HG02798 (cell line): ENCODE measurements around the gene OR13A1.
A peak's percentile ranks its signal among the peaks of the same experiment; 100 is the strongest.
"Not testable (repeated sequence)": the region's sequence is repeated elsewhere in the genome, so short reads cannot be mapped to it uniquely, and the experiment has no call there.

Experiments used
- ATAC-seq: cut with Tn5 transposase; IDR thresholded peaks from one replicate; pipeline ENCODE4 v1.9.1; 2021; ENCODE audit warnings: mild to moderate bottlenecking; ENCODE audit not compliant: unreplicated experiment, poor library complexity

The OR13A1 gene, protein sequence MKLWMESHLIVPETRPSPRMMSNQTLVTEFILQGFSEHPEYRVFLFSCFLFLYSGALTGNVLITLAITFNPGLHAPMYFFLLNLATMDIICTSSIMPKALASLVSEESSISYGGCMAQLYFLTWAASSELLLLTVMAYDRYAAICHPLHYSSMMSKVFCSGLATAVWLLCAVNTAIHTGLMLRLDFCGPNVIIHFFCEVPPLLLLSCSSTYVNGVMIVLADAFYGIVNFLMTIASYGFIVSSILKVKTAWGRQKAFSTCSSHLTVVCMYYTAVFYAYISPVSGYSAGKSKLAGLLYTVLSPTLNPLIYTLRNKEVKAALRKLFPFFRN

DNA sequence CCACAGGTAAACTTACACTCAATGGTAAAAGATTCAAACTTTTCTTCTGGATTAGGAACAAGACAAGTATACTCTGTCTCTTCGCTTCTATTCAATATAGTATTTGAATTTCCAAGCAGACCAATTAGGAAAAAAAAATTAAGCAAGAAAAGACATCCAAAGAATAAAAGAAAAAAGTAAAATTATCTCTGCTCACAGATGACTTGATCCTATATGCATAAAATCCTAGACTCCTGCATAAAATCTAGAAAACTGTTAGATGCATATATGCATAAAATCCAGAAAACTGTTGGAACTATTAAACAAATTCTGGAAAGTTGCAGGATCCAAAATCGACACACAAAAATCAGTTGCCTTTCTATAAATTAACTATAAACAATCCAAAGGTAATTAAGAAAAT, at the start of gene OR13A1:
Gene OR13A1 (minus strand): TSS at position 101 of the 400 bp plus-strand sequence. CDS start 11,186 bp downstream, outside the sequence.
- ATAC-seq: no peak

GRCh38 chr10:45361983-45362799, 46.8 kb upstream of the OR13A1 start:
- ATAC-seq: not testable (repeated sequence)

- ATAC-seq: not testable (repeated sequence)
These were observed 43.6 kb upstream of the OR13A1 start for GRCh38 chr10:45358961-45359360.

DNA sequence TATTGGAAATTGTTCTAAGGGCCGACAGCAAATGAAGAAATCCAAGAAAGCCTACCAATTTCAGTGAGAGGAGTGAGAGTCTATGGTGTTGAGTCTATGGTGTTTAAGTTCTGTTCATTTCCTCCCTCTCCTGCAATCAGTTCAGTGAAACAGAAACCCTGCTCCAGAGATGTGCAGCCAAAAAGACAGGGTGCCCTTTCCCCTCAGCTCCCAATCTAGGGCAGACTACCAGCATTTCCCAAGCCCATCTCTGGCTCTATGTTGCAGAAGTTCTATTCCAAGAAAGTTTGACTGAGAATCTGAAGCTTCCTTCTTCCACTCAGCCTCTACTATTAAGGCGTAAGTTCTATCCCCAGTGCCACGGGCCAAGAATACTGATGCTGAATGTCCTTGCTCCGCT, 40.1 kb upstream of the OR13A1 start:
- ATAC-seq: no peak

GRCh38 chr10:45354261-45354660, 38.9 kb upstream of the OR13A1 start:
- no peak for ATAC-seq

- ATAC-seq: peak; percentile 50
These were observed 37.8 kb upstream of the OR13A1 start for GRCh38 chr10:45353186-45353585.

DNA sequence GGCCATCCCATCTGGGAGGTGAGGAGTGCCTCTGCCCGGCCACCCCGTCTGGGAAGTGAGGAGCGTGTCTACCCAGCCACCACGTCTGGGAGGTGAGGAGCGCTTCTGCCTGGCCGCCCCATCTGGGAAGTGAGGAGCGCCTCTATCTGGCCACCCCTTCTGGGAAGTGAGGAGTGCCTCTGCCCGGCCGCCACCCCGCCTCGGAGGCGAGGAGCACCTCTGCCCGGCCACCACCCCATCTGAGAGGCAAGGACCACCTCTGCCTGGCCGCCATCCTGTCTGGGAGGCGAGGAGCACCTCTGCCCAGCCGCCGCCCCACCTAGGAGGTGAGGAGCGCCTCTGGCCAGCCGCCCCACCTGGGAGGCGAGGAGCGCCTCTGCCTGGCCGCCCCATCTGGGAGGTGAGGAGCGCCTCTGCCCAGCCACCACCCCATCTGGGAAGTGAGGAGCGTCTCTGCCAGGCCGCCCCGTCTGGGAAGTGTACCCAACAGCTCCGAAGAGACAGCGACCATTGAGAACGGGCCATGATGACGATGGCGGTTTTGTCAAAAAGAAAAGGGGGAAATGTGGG, 32.9 kb upstream of the OR13A1 start:
- not testable (repeated sequence) for ATAC-seq

GRCh38 chr10:45347464-45347863, 32.1 kb upstream of the OR13A1 start:
- ATAC-seq: not testable (repeated sequence)

GRCh38 chr10:45346652-45347335, 31.4 kb upstream of the OR13A1 start:
- ATAC-seq: not testable (repeated sequence)

DNA sequence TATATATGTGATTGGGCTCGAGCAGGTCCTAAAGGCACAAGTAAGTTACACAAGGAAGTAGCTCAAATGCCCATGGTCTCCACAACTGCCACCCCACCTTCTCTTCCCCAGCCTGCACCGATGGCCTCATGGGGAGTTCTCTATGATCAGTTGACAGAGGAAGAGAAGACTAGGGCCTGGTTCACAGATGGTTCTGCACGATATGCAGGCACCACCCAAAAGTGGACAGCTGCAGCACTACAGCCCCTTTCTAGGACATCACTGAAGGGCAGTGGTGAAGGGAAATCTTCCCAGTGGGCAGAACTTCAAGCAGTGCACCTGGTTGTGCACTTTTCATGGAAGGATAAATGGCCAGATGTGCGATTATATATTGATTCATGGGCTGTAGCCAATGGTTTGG, 25.0 kb upstream of the OR13A1 start:
- not testable (repeated sequence) for ATAC-seq

GRCh38 chr10:45339894-45340293, 24.5 kb upstream of the OR13A1 start:
- no peak for ATAC-seq

DNA sequence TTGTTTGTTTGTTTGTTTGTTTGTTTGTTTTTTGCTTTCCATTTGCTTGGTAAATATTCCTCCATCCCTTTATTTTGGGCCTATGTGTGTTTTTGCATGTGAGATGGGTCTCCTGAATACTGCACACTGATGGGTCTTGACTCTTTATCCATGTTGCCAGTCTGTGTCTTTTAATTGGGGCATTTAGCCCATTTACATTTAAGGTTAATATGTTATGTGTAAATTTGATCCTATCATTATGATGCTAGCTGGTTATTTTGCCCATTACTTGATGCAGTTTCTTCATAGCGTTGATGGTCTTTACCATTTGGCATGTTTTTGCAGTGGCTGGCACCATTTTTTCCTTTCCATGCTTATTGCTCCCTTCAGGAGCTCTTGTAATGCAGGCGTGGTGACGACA, 16.4 kb upstream of the OR13A1 start:
- not testable (repeated sequence) for ATAC-seq

- not testable (repeated sequence) for ATAC-seq
These were observed 11.5 kb upstream of the OR13A1 start for GRCh38 chr10:45326864-45327263.

DNA sequence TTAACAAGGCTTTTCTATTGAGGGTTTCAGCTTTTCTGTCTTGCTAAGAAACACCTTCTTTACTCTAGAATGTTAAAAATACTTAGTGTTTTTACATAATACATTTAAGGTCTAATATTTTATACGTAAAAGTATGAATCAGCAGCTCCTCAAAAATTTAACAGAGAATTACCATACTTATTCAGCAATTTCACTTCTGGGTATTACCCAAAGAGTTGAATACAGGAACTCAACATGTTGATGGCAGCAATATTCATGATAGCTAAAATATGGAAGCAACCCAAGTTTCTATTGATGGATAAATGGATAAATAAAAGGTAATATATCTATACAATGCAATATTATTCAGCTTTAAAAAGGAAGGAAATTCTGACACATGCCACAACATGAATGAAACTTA, 9.7 kb upstream of the OR13A1 start:
- ATAC-seq: no peak

DNA sequence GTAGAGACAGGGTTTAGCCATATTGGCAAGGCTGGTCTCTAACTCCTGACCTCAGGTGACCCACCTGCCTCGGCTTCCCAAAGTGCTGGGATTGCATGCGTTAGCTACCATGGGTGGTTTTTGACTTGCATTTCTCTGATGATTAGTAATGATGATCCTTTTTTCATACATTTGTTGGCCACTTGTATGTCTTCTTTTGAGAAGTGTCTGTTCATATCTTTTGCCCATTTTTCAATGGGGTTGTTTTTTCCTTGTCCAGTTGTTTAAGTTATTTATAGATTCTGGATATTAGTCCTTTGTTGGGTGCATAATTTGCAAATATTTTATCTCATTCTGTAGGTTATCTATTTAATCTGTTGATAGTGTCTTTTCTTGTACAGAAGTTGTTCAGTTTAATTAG, 4.3 kb upstream of the OR13A1 start:
- ATAC-seq: no peak

DNA sequence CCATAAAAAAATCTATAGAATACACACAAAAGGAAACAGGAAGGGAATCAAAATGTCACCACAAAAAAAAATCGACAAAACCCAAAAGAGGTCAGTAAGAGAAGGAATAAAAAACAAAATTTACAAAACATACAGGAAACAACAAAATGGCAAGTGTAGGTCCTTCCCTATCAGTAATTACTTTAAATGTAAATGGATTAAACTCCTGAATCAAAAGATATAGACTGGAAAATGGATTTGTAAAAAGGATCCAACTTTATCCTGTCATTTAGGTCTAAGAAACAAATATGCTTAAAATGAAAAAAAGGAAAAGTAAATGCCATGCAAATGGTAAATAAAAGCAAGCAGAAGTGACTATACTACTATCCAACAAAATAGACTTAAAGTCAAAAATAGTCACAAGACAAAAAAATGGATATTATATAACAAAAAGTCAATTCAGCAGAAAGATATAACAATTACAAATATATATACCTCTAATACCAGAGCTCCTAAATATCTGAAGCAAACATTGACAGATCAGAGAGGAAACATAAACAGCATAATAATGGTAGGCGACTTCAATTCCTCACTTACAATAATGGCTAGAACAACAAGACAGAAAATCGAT, 2.0 kb downstream of the OR13A1 start:
- ATAC-seq: no peak

- no peak for ATAC-seq
These were observed 6.7 kb downstream of the OR13A1 start for GRCh38 chr10:45308707-45309106.

DNA sequence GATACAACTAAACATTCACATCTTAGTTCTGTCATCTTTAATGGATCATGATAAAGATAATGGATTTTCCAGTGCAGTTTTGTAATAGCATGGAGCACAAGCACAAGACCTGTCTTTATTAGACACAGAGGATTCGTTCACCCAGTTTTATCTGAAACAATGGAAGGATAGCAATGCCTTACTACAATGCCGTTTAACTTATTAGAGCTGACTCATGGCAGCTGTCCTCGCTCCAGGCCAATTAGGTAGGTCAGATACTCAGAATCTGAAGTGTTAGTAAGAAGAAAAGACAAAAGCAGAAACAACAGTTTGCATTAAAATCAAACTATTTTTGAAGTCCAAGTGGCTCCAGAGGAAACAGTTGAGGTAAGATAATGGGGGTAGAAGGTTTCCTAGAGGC, 12.8 kb downstream of the OR13A1 start:
- no peak for ATAC-seq

DNA sequence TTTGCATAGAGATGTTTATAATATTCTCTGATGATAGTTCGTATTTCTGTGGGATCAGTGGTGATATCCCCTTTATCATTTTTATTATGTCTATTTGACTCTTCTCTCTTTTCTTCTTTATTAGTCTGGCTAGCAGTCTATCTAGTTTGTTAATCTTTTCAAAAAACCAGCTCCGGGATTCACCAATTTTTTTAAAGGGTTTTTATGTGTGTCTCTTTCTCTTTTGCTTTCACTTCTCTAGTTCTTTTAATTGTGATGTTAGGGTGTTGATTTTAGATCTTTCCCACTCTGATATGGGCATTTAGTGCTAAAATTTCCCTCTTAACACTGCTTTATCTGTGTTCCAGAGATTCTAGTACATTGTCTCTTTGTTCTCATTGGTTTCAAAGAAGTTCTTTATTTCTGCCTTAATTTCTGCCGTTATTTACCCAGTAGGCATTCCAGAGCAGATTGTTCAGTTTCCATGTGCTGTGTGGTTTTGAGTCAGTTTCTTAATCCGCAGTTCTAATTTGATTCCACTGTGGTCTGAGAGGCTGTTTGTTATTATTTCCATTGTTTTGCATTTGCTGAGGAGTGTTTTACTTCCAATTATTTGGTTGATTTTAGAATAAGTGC, 17.0 kb downstream of the OR13A1 start:
- ATAC-seq: not testable (repeated sequence)

DNA sequence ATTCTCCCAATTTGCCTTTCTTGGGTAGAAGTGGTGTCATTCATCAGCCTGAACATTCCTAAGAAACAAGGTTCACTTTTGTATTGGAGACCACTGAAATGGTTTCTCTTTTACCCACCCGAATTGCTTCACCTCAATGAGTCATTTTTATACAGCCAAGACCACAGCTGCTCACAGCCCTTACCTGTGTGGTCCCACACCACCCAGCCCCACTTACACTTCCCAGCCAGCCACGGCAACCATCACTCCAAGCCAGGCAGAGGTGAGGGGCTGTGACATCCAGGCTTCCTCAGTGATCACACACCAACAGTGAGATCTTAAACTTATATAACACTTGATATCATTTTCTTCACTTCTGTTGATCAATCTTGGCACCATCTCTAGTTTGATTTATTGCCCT, 20.7 kb downstream of the OR13A1 start:
- ATAC-seq: no peak
